GM19463 (cell line): ENCODE data around the gene HSF5.
"Not testable (repeated sequence)": the region's sequence is repeated elsewhere in the genome, so short reads cannot be mapped to it uniquely, and the experiment has no call there.

Experiments used
- ATAC-seq: cut with Tn5 transposase; IDR thresholded peaks from one replicate; pipeline ENCODE4 v1.9.1; 2021; ENCODE audit warnings: mild to moderate bottlenecking, moderate library complexity; ENCODE audit not compliant: unreplicated experiment

Gene HSF5

DNA sequence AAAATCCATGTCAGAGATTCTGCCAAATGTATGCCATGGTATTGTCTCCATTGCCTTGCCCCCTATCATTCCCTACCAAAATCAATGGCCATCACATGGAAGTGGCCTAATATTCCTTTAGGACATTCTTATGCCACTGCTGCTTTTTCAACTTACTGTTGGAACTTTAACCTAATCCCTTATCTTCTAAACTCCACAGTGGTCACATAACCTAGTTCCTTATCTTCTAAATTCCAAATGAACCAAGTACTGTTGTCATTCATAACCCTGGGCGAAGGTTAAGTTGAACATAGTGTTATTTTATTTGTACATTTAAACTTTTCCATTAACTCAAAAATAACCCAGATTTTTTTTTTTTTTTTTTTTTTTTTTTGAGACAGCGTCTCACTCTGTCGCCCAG, 3.6 kb downstream of the HSF5 start:
- no peak for ATAC-seq

DNA sequence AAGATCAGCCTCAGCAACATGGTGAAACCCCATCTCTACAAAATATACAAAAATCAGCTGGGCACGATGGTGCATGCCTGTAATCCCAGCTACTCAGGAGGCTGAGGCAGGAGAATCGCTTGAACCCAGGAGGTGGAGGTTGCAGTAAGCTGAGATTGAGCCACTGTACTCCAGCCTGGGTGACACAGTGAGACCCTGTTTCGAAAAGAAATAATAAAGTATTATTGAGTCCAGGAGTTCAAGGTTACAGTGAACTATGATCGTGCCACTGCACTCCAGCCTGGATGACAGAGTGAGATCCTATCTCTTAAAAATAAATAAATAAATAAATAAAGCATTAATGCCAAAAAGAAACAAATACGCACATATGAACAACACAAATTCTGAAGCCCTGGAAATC, 6.4 kb downstream of the HSF5 start:
- not testable (repeated sequence) for ATAC-seq

DNA sequence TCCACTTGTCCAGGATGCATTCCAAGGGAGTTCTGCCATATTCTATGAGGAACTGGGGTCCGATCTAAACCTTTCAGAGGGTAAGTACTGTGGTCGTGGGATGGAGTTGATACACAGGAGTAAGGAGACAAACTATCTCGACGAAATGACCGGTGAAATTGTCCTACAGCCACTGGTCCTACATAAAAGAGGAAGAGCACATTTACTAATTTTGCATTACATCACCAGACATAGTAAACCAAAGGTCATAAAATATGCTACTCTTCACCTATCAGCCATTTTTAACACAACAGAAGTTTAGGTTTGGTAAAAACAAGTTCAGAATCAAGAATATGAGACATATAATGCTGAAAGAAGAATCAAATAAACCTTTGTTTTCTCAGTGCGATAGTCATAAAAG, 8.1 kb downstream of the HSF5 start:
- ATAC-seq, result no peak

DNA sequence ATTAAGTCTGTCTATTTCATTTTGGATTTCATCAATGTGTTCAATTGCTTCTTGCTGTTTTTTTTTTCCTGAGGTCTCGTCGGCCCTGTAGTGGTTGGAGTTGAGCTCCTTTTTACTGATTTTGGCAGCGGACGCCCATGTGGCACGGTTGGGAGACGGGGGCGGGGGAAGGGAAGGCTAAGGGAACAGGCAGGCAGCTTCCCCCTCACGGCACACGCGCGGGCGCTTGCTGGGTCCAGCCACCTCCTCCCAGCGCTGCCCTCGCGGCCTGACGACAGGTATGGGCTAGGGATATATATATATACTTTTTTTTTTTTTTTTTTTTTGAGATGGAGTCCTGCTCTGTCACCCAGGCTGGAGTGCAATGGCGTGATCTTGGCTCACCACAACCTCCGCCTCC, 11.4 kb downstream of the HSF5 start:
- no peak for ATAC-seq

DNA sequence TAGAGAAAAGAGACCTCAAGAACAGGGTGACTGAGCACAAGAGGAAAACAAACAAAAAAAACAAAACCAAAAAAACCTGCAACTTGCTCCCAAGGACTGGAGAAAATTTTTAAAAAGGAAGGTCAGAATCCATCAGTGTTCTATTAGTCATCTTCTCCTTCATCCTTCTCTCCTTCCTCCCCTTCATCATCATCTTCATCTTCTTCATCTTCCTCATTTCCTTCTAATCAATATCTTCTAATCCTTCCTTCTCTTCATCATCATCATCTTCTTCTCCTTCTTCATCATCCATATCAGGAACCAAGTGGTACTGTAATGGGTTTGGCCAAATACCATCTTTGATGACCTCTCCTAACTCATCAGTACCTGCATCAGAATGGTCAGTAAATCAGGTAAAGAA, 12.2 kb downstream of the HSF5 start:
- no peak for ATAC-seq

DNA sequence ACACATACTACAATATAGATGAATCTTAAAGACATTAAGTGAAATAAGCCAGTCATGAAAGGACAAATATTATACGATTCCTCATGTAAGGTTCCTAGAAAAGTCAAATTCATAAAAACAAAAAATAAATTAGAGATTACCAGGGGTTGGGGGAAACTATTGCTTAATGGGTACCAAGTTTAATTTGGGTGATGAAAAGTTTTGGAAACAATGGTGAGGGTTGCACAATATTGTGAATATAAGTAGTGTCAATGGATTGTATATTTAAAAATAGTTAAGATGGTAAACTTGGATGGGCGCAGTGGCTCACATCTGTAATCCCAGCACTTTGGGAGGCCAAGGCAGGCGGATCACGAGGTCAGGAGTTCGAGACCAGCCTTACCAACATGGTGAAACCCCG, 17.9 kb downstream of the HSF5 start:
- no peak for ATAC-seq

DNA sequence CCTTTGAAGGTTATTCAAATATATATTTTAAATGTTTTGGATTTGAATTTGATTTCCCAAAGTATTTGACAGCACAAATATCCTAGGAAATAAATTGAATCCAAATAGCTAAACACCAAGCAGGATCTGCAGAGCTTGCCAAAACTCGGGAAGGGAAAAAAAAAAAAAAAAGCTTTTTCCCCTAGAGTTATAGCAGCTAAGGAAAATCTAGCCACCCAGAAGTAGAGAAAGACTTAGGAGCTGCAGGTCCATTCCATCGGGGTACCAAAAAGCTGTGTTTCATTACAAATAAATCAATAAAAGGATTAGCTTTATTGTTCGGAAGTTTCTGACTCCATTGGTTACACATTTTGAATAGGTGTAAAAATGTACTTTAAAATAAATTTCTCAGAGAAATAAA, 19.3 kb downstream of the HSF5 start:
- no peak for ATAC-seq

DNA sequence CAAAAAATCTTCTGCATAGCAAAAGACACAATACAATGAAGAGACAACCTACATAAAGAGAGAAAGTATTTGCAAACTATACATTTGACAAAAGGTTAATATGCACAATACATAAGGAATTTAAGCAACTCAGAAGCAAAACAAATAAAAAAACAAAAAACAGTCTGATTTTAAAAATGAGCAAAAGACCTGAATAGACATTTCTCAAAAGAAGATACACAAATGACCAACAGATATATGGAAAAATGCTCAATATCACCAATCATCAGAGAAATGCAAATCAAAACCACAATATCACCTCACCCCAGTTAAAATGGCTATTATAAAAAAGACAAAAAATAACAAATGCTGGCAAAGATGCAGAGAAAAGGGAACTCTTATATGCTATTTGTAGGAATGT, 32.7 kb downstream of the HSF5 start:
- no peak for ATAC-seq

DNA sequence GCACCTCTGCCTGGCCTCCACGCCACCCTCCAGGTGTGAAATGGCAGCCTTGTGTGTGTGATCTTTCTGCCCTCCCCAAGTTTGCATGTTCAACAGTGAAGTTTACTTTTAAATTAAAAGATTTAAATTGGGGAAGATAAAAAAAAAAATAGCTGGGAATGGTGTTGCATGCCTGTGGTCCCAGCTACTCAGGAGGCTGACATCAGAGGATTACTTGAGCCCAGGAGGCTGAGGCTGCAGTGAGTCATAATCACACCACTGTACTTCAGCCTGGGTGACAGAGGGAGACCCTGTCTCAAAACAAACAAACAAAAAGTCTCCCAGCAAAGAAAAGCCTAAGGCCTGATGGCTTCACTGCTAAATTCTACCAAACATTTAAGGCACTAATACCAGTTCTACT, 35.5 kb downstream of the HSF5 start:
- no peak for ATAC-seq

DNA sequence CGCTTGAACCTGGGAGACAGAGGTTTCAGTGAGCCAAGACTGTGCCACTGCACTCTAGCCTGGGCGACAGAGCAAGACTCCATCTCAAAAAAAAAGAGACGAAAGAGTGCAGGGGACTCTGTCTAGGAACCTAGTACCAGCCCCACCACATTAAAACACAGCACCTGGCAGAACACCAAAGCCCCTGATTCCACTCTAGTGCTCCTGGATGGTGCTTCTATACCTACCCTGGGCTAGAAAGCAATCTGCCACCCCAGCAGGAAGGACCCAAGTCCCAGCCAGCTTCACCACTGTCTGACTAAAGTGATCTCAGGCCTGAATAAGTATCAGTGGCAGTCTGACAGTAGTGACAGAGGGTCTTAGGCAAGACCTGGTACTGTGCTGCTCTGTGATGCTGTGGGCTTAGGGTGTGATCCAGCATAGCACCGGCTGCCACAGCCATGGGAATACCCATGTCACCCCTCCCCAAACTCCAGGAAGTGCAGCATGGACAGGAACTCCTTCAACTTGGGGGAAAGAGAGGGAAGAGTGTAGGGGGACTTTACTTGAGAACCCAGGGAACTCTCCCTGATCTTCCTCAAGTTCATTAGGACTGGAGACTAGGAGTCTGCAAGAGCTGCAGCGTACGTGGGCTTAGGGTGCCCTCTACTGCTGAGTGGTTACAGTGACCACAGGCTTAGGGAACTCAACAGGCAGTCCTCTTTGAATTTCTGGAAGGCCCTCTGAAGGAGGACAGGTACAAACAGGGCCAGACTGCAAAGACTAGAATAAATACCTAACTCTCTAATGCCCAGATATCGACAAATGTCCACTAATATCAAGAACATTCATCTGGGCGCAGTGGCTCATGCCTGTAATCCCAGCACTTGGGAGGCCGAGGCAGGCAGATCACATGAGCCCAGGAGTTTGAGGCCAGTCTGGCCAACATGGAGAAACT, 40.9 kb downstream of the HSF5 start:
- ATAC-seq, result no peak

DNA sequence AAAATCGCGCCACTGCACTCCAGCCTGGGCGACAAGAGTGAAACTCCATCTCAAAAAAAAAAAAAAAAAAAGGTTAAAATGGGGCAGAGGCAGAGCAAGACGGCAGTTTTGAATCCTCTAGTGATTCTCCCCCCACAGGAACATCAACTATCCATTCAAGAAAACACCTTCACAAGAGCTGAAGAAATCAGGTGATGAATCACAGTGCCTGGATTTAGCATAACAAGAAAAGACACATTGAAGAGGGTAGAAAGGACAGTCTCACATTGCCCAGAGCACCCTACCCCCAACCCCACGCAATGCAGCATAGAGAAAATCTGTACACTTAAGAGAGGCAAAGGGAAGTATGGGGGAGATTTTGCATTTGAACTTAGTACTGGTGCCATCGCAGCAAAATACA, 42.1 kb downstream of the HSF5 start:
- ATAC-seq, result no peak

DNA sequence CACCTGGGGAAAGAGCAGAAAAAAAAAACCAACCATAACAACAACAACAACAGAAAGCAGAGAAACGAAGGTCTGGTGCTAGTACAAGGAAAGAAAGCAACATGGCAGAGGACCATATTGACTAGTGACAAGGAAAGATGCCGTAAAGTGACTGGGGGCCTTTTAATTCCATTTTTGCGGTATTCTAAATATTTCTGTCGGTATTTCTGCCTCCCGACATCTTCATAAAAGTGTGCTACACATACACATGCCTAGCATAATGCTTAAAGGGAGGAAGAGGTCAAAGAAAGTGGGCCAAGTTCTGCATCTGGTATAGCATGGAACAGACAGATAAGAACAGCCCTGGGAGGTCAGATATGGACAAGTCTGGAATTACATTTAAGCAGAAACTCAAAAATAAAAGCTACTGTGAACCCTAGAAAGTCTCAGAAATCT, 51.4 kb downstream of the HSF5 start:
- no peak for ATAC-seq

DNA sequence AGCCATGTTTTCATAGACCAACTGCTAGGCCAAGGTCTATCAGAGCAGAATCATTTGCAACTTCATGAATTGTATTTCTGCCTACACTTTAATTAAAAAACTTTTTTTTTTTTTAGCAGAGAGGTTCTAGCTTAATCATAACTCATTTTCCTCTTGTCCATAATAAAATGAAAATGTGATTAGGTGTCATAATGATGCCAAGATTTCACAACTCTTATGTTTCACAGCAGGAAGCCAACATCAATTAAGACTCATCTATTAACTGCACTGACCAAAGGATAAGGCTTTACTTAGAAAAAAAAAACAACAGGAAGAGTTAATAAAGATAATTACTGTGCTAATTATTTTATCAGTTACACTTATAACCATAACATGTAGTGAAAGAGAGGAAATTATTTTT, 52.0 kb downstream of the HSF5 start:
- no peak for ATAC-seq

DNA sequence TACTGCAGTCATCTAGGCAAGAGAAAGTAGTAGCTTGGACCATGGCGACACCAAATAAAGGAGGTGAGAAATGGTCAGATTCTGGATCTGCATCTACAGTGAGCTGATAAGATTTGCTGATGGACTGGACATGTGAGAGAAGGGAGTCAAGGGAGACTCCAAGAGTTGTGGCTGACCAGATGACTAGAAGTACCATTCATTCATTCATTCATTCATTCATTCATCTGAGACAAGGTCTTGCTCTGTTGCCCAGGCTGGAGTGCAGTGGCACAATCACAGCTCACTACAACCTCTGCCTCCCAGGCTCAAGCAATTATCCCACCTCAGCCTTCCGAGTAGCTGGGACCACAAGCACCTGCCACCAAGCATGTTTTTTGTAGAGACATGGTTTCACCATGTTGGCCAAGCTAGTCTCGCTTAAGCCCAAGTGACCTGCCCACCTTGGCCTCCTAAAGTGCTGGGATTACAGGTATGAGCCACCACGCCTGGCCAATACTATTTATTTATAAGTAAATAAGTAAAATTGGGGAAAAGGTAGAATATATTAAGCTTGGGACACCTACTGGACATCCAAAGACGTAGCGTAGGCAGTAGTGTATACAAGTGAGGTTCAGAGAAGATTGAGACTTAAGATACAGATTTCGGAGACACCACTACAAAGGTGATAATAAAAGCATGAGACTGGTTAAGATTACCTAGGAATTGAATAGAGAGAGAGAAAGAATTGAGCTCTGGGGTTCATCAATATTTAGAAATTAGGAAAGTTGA, 55.2 kb downstream of the HSF5 start:
- no peak for ATAC-seq

DNA sequence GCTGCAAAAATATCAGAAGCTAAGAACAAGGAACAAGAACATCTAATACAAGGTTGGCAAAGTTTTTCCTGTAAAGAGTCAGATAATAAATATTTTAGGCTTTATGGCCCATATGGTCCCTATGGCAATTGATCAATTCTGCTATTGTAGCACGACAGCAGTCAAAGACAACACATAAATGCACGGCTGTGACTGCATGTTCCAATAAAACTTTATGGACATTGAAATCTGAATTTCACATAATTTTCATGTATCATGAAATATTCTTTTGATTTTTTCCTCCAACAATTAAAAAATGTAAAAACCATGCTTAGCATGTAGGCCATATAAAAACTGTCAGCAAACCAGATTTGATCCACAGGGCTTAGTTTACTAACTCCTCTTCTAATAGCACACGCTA, 60.4 kb downstream of the HSF5 start:
- no peak for ATAC-seq

DNA sequence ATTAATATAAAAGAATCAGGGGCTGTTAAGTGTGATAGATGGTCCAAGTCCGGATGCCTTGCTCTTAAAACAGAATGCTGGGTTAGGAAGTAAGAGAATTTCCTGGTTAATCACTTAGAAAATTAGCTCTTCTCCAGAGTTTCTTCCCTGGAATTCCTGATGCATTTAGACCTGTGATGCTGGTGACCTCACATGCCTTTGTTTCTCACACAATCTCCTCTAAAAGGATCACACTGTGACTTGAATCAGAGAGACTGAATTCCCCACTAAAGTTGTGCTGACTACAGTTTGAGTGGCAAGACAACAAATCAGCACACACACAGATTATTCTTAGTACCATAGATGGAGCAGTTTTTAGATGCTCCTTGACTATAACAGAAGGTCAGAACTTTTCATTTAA, 66.5 kb downstream of the HSF5 start:
- no peak for ATAC-seq

DNA sequence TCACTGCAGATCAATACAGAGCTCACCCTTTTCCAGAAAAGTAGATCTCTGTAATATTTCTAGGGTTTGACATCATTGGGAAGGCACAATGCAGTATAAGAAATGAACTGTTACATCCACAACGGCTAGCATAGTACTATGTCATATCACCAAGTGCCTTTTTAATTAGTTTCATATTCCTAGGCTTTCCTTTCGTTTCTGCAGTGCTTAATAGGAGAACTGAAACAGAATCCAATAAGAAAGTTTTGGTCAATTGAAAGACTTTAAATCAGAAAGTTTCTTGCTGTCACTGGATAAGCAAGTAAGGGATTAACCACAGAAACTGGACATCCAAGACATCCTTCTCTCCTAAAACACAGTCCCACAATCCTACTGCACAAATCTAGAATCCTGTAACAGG, 67.4 kb downstream of the HSF5 start:
- ATAC-seq, result no peak

DNA sequence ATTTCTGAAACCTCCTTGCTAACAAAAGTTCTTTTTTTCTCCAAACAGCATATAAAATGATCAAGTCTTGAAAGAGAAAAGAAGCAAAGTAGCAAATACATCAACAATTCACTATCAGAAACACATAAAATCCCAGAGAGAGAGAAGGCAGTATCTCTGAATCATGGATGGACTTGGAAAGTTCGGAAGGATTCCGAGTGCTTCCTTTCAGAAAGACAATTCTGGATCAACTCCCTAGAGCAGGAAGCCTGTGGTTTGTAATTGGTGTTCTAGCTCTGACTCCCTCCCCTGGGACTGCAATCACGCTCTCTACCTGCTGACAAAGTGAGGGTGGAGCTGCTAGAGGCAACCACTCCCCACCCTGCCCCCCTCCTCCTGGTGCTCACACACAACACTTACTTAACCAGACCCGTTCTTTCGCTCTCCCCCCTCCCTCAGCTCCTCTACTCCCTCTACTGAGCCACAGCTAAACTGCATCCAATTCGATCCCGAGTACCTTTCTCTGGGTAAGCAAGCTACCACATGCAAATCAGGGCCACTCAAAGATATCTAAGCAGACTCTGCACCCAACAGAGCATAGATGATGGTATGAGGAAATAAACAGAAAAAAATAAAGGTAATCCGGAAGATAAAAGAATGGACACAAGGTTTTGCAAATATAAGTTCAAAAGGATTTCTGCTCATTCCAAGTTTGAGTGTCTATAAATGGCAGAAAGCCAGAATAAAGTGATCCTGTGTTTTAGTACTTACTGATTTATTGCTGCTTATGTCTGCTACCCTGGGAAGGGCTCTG, 70.7 kb downstream of the HSF5 start, which contains the start of gene RNF43:
TSS of gene RNF43 (minus strand) at position 235 of the 793 bp plus-strand sequence. CDS start 1,957 bp downstream, outside the sequence.
- ATAC-seq, result peak; percentile 96

DNA sequence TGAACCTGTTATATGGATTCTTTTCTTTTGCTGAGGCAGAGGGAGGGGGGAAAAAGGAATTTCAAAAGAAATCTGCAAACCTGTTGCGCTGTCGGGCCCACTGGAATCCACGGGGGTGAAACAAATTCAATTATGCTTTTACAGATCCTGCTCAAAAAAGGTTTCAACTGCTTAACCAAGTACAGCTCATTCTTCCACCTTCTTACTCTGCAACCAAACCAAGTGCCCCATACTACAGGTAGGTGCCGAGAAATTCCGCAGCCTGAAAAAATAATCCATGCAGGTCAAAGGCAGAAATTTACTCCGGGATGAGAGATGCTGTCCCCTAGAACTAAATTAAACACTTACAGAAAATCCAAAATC, 71.3 kb downstream of the HSF5 start:
- no peak for ATAC-seq

DNA sequence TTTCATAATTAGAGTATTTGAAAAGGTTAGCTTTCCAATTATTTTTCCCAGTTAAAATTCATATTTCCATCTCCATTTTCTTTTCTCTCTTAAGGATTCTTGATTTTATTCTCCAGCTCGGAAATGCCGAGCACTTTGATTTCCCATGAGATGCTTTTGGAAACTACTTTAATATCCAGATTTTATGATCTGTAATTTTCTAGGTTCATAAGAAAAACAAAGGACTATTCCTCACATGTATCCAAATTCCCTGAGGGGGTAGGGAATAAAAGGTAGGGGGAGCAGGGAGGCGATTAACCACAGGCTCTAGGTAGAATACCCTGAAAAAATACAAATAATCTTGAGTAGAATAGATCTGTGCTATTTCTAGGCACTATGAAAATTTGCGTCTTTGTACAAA, 71.8 kb downstream of the HSF5 start:
- no peak for ATAC-seq

DNA sequence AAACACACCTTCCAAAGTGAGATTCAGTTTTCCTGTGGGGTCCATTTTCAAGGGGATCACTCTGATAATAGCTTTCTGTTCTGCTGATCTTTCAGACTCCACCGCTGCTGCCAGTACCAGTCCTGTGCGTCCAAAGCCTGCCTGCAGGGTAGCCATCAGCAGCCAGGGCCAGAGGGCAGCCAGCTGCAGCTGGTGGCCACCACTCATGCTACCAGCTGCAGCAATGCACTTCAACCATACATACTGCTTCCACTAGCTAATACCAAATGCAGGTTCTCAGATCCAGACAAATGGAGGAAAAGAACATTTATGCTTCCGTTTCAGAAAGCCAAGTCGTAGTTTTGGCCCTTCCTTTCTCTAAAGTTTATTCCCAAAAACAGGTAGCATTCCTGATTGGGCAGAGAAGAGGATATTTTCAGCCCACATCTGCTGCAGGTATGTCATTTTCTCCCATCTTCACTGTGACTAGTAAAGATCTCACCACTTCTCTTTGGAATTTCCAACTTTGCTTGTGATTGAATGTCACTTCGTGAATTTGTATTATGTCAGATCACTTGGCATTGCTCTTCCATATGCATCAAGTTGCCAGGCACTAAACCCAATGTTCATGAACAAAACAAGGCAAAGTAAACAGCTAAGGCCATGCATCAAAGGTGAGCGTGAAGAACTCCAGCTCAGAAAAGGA, 72.7 kb downstream of the HSF5 start:
- ATAC-seq, result no peak
